Gastrocnemius medialis (tissue), 4 donors: Measurements from ENCODE around the gene TRIM47. TPM values are rescaled to one million over a fixed set of nuclear protein-coding genes. Genes with fewer than 3 reads are reported as not detected.

Source experiments
- ATAC-seq, 2 donors: fragments of 150-250 bp; one replicate each; pipeline ENCODE4 v1.9.1; 2016
- DNase-seq, 2 donors: peaks; one replicate each; pipeline ENCODE4 v3.0.0-alpha.2; 2019
- H3K27ac ChIP-seq, 4 donors: fragments of 200-600 bp; sonication (generic); 1 replicate in 1 of 4; 2 replicates in 3 of 4; pipeline ENCODE4 v1.5.1; 2016 to 2018; ENCODE audit warnings: mild to moderate bottlenecking in 2 of 4, moderate library complexity in 1 of 4
- H3K27me3 ChIP-seq, 3 donors: fragments of 200-600 bp; sonication (generic) in 2 of 3; 1 replicate in 1 of 3; 2 replicates in 2 of 3; pipeline versions ENCODE4 v1.5.1 to v1.6.0; 2016 to 2019; ENCODE audit warnings: mild to moderate bottlenecking in 1 of 3, moderate library complexity in 1 of 3
- H3K36me3 ChIP-seq, 2 donors: fragments of 200-600 bp; sonication (generic) in 1 of 2; one replicate each; pipeline ENCODE4 v1.5.1; 2017 to 2018
- H3K4me1 ChIP-seq, 2 donors: fragments of 200-600 bp; sonication (generic) in 1 of 2; one replicate each; pipeline ENCODE4 v1.5.1; 2016 to 2017; ENCODE audit warnings: mild to moderate bottlenecking in 2 of 2
- H3K4me3 ChIP-seq, 4 donors: fragments of 200-600 bp; sonication (generic) in 3 of 4; 1 replicate in 1 of 4; 2 replicates in 3 of 4; pipeline ENCODE4 v1.5.1; 2016 to 2019; ENCODE audit warnings: mild to moderate bottlenecking in 2 of 4
- H3K9me3 ChIP-seq, 3 donors: fragments of 200-600 bp; sonication (generic) in 2 of 3; 1 replicate in 1 of 3; 2 replicates in 2 of 3; pipeline ENCODE4 v1.5.1; 2016 to 2019
- CTCF ChIP-seq, 5 experiments: fragments of 450-650 bp in 3 of 5; fragments of 200-600 bp in 2 of 5; sonication (generic) in 2 of 5; IDR thresholded peaks in 4 of 5; conservative IDR thresholded peaks in 1 of 5; 1 replicate in 4 of 5; 2 replicates in 1 of 5; pipeline ENCODE4 v1.5.1; 2016 to 2019; ENCODE audit warnings: antibody characterized with exemption in 5 of 5, mild to moderate bottlenecking in 3 of 5, moderate library complexity in 3 of 5
- POLR2A ChIP-seq, 2 donors: fragments of 450-650 bp; IDR thresholded peaks; one replicate each; pipeline ENCODE4 v1.6.1; 2017; ENCODE audit warnings: antibody characterized with exemption in 2 of 2, mild to moderate bottlenecking in 2 of 2, moderate library complexity in 2 of 2
- in situ Hi-C, 4 donors: fragments of 200-750 bp; cut with MboI; loops; one replicate each; pipeline versions ENCODE4 v1.15.0 to v1.8.0; 2017; ENCODE audit warnings: low sequenced_read_pairs in 4 of 4
- intact Hi-C: fragments of 100-400 bp; cut with DNase I; formaldehyde crosslinking; loops from one replicate; pipeline ENCODE4 v1.15.1; 2023; ENCODE audit warnings: low total_unique reads
- total RNA-seq, 4 donors: library from RNA; depleted of rRNA; stranded (reverse); fragments of >200 nt; gene quantifications; one replicate each; pipeline versions ENCODE4 v1.1.0 to v1.2.3, GENCODE V29; 2016

The TRIM47 gene
- total RNA-seq, 4 donors from 2014 or later, result 9.5 to 18.4 (median 15.5) TPM

- TF ChIP-seq POLR2A (IDR thresholded peaks at IDR 0.05) (no peak), CTCF (IDR thresholded peaks at IDR 0.05 in 4 of 5, conservative IDR thresholded peaks at IDR 0.05 in 1 of 5) (no peak)
- Histone ChIP-seq H3K9me3 (no peaks in the 10 kb centered on the region), H3K4me3 (no peak overlapping the region), H3K36me3 (peaks cover 0 to 27% of the 10 kb centered on the region in 2 donors), H3K27ac (no peak overlapping the region), H3K27me3 (no peaks in the 10 kb centered on the region), H3K4me1 (peaks cover 27 to 28% of the 10 kb centered on the region in 2 donors)
- DNase-seq, result no peak
- intact Hi-C loops (no loop called here), in situ Hi-C loops (no loop called here)
- no peak for ATAC-seq
Measured at GRCh38 chr17:75842411-75842810, 36.0 kb downstream of the TRIM47 start.

- intact Hi-C loops, result no loop called here
- DNase-seq, result no peak
- no peak overlapping the region for H3K4me3 ChIP-seq
Measured at GRCh38 chr17:75840799-75841164, 37.6 kb downstream of the TRIM47 start.

DNA sequence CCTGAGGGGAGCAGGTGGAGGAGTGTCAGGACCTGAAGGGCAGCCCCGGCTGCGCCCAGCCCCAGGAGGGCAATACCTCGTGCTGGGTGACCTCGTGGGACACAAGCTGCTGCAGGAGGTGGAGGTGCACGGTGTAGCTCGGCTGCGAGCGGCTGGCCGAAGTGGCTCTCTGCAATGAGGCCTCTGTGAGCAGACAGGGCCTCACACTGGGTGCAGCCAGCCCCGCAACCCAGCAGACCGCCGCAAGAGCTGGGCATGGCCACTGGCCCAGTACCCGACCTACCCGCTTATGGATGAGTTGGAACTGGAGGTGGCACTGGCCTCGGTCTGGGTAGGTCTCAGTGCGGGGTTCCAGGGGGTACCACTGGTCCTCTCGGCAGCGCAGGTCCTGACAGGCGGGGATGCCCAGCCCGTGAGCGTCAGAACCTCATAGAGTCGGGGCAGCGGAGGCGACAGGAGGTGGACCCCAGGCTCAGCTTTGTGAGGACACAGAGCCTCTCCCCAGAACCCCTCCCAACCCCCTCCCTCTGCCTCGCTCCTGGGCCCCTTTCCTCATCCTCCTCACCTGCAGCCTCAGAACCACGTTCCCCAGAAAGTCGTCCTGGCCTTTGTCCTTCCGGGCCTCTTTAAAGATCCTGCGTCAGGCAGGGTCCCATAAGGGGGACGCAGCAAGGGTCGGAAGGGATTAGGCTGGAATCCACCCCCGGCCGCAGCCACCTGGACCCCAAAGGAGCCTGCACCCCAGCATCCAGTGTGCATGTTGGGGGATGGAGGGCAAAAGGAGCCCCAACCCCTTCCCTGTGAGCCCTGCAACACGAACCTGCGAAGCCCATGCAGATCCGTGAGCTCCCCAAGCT, 38.2 kb downstream of the TRIM47 start:
- no peaks in the 10 kb centered on the region for H3K27me3 ChIP-seq
- ATAC-seq, result no peak
- H3K36me3 ChIP-seq, result peaks cover 0 to 20% of the 10 kb centered on the region in 2 donors
- H3K27ac ChIP-seq, result no peak overlapping the region
- H3K4me3 ChIP-seq, result no peak overlapping the region
- H3K4me1 ChIP-seq, result peaks cover 5 to 9% of the 10 kb centered on the region in 2 donors
- H3K9me3 ChIP-seq, result no peaks in the 10 kb centered on the region
- TF ChIP-seq CTCF (IDR thresholded peaks at IDR 0.05 in 4 of 5, conservative IDR thresholded peaks at IDR 0.05 in 1 of 5), result no peak
- no peak for TF ChIP-seq POLR2A (IDR thresholded peaks at IDR 0.05)
- no peak for DNase-seq
- in situ Hi-C loops (no loop called here), intact Hi-C loops (no loop called here)

More at GRCh38 chr17:75840799-75841164, 37.6 kb downstream of the TRIM47 start:
- no peaks in the 10 kb centered on the region for H3K27me3 ChIP-seq
- no peak for ATAC-seq
- no peak overlapping the region for H3K27ac ChIP-seq
- H3K4me1 ChIP-seq, result peaks cover 11 to 15% of the 10 kb centered on the region in 2 donors
- in situ Hi-C loops, result no loop called here
- H3K36me3 ChIP-seq, result peaks cover 0 to 21% of the 10 kb centered on the region in 2 donors
- TF ChIP-seq POLR2A (IDR thresholded peaks at IDR 0.05) (no peak), CTCF (IDR thresholded peaks at IDR 0.05 in 4 of 5, conservative IDR thresholded peaks at IDR 0.05 in 1 of 5) (no peak)
- H3K9me3 ChIP-seq, result no peaks in the 10 kb centered on the region

DNA sequence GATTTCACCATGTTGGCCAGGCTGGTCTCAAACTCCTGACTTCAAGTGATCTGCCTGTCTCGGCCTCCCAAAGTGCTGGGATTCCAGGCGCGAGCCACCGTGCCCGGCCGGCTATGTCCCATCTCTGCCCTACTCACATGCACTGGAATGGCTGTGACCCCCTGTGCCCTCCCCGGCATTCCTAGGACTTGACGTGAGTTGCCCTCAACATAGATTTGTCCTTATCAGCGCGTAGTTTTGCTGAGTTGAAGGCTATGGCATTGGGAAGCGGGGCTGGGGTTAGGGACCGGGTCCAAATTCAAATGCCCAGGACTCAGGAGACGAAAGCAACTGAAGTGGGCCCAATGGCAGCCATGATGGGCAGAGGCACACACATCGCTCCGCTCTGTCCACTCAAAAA, 40.0 kb downstream of the TRIM47 start:
- Histone ChIP-seq H3K9me3 (no peaks in the 10 kb centered on the region), H3K27ac (no peak overlapping the region), H3K4me1 (no peaks in the 10 kb centered on the region), H3K36me3 (peaks cover 3 to 25% of the 10 kb centered on the region in 2 donors), H3K4me3 (no peak overlapping the region), H3K27me3 (no peaks in the 10 kb centered on the region)
- no peak for TF ChIP-seq POLR2A (IDR thresholded peaks at IDR 0.05)
- no peak for TF ChIP-seq CTCF (IDR thresholded peaks at IDR 0.05 in 4 of 5, conservative IDR thresholded peaks at IDR 0.05 in 1 of 5)
- DNase-seq, result no peak
- in situ Hi-C loops, result no loop called here
- no peak for ATAC-seq
- intact Hi-C loops, result no loop called here
